HCT116 (cell line): Measurements from ENCODE around the gene MRPL58.
"Not testable (repeated sequence)": the region's sequence is repeated elsewhere in the genome, so short reads cannot be mapped to it uniquely, and the experiment has no call there.

ENCODE experiments used
- CBX3 ChIP-seq: IDR thresholded peaks from 2 replicates; pipeline ENCODE4 v1.6.1; 2012; ENCODE audit warnings: low read depth
- ELF1 ChIP-seq: IDR thresholded peaks from 2 replicates; pipeline ENCODE4 v1.6.1; 2012; ENCODE audit warnings: low read depth, borderline replicate concordance
- EZH2 ChIP-seq: fragments of 200-600 bp; sonication (generic); IDR thresholded peaks from 2 replicates; pipeline ENCODE4 v1.6.1; 2017; ENCODE audit warnings: antibody characterized with exemption, mixed run types
- EZH2phosphoT487 ChIP-seq: fragments of 200-600 bp; IDR thresholded peaks from 2 replicates; pipeline ENCODE4 v1.6.1; 2018; ENCODE audit warnings: antibody characterized with exemption, borderline replicate concordance
- POLR2A ChIP-seq: IDR thresholded peaks from 2 replicates; pipeline ENCODE4 v1.7.0; 2011; ENCODE audit warnings: borderline replicate concordance; ENCODE audit not compliant: insufficient read depth, insufficient read length; ENCODE audit errors: extremely low read depth
- POLR2AphosphoS5 ChIP-seq: IDR thresholded peaks from 2 replicates; pipeline ENCODE4 v1.6.1; 2011; ENCODE audit warnings: mild to moderate bottlenecking, low read depth, low read length, moderate library complexity
- SIN3A ChIP-seq: IDR thresholded peaks from 2 replicates; pipeline ENCODE4 v1.6.1; 2012; ENCODE audit warnings: low read depth
- SP1 ChIP-seq: IDR thresholded peaks from 2 replicates; pipeline ENCODE4 v1.6.1; 2012; ENCODE audit warnings: low read depth
- TCF7L2 ChIP-seq: IDR thresholded peaks from 2 replicates; pipeline ENCODE4 v1.7.0; 2011; ENCODE audit warnings: borderline replicate concordance, inconsistent platforms; ENCODE audit not compliant: insufficient read depth, insufficient read length; ENCODE audit errors: extremely low read depth
- YY1 ChIP-seq: IDR thresholded peaks from 2 replicates; pipeline ENCODE4 v1.6.1; 2011; ENCODE audit warnings: low read length, low read depth, moderate library complexity, mild to moderate bottlenecking; ENCODE audit not compliant: insufficient replicate concordance; ENCODE audit errors: extremely low read depth
- TF ChIP-seq, protein P1 (sequence below): IDR thresholded peaks from 2 replicates; pipeline ENCODE4 v1.6.1; 2012; ENCODE audit warnings: low read depth
- TF ChIP-seq, protein P2 (sequence below), 3 experiments: fragments of 200-600 bp in 1 of 3; sonication (generic) in 1 of 3; IDR thresholded peaks in 2 of 3; conservative IDR thresholded peaks in 1 of 3; 2 replicates each; pipeline ENCODE4 v1.5.1; 2012 to 2017; ENCODE audit warnings: low read depth in 2 of 3, low read length in 2 of 3, antibody characterized with exemption in 1 of 3, borderline replicate concordance in 1 of 3, control low read depth in 1 of 3, mild to moderate bottlenecking in 1 of 3, mixed read lengths in 1 of 3, mixed run types in 1 of 3, moderate library complexity in 1 of 3; ENCODE audit not compliant: insufficient read depth in 1 of 3

DNA sequence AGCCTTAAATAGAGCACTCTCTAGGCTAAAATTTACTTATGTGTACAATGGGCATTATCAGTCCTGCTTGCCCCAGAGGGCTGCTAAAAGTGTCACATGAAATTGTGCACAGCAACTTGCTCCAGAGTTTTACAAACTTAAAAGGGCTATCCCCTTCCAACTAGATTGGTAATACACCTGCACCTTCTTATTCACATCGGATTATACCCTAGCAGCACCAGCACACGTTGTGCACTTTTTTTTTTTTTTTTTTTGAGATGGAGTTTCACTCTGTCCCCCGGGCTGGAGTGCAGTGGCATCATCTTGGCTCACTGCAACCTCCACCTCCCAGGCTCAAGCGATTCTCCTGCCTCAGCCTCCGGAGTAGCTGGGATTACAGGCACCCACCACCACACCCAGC is 31.3 kb downstream of the MRPL58 start:
- TF ChIP-seq, protein P1, sequence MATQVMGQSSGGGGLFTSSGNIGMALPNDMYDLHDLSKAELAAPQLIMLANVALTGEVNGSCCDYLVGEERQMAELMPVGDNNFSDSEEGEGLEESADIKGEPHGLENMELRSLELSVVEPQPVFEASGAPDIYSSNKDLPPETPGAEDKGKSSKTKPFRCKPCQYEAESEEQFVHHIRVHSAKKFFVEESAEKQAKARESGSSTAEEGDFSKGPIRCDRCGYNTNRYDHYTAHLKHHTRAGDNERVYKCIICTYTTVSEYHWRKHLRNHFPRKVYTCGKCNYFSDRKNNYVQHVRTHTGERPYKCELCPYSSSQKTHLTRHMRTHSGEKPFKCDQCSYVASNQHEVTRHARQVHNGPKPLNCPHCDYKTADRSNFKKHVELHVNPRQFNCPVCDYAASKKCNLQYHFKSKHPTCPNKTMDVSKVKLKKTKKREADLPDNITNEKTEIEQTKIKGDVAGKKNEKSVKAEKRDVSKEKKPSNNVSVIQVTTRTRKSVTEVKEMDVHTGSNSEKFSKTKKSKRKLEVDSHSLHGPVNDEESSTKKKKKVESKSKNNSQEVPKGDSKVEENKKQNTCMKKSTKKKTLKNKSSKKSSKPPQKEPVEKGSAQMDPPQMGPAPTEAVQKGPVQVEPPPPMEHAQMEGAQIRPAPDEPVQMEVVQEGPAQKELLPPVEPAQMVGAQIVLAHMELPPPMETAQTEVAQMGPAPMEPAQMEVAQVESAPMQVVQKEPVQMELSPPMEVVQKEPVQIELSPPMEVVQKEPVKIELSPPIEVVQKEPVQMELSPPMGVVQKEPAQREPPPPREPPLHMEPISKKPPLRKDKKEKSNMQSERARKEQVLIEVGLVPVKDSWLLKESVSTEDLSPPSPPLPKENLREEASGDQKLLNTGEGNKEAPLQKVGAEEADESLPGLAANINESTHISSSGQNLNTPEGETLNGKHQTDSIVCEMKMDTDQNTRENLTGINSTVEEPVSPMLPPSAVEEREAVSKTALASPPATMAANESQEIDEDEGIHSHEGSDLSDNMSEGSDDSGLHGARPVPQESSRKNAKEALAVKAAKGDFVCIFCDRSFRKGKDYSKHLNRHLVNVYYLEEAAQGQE, result not testable (repeated sequence)
- TF ChIP-seq, protein P2, sequence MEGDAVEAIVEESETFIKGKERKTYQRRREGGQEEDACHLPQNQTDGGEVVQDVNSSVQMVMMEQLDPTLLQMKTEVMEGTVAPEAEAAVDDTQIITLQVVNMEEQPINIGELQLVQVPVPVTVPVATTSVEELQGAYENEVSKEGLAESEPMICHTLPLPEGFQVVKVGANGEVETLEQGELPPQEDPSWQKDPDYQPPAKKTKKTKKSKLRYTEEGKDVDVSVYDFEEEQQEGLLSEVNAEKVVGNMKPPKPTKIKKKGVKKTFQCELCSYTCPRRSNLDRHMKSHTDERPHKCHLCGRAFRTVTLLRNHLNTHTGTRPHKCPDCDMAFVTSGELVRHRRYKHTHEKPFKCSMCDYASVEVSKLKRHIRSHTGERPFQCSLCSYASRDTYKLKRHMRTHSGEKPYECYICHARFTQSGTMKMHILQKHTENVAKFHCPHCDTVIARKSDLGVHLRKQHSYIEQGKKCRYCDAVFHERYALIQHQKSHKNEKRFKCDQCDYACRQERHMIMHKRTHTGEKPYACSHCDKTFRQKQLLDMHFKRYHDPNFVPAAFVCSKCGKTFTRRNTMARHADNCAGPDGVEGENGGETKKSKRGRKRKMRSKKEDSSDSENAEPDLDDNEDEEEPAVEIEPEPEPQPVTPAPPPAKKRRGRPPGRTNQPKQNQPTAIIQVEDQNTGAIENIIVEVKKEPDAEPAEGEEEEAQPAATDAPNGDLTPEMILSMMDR (IDR thresholded peaks at IDR 0.05 in 2 of 3, conservative IDR thresholded peaks at IDR 0.05 in 1 of 3; ENCODE audit: borderline replicate concordance in 1 of 3, insufficient read depth in 1 of 3, low read depth in 2 of 3, low read length in 2 of 3), result not testable (repeated sequence)
- not testable (repeated sequence) for TF ChIP-seq SIN3A, EZH2, POLR2A, EZH2phosphoT487, ELF1, SP1, POLR2AphosphoS5, TCF7L2, YY1, CBX3
